HG03354 (cell line): ENCODE results near the gene VAV3.

Experiments used
- ATAC-seq: cut with Tn5 transposase; IDR thresholded peaks from one replicate; pipeline ENCODE4 v1.9.1; 2021; ENCODE audit warnings: mild to moderate bottlenecking; ENCODE audit not compliant: unreplicated experiment, poor library complexity, severe bottlenecking

The VAV3 gene

GRCh38 chr1:107570768-107571167 is 394.2 kb downstream of the VAV3 start:
- ATAC-seq, result no peak

- no peak for ATAC-seq
These were observed 401.5 kb downstream of the VAV3 start for GRCh38 chr1:107563441-107563840.

- ATAC-seq, result no peak
These were observed 405.1 kb downstream of the VAV3 start for GRCh38 chr1:107559881-107560280.

- no peak for ATAC-seq
These were observed 407.9 kb downstream of the VAV3 start for GRCh38 chr1:107557095-107557494.

GRCh38 chr1:107555578-107555977 is 409.4 kb downstream of the VAV3 start:
- no peak for ATAC-seq

GRCh38 chr1:107552781-107553180 is 412.2 kb downstream of the VAV3 start:
- no peak for ATAC-seq

GRCh38 chr1:107551456-107551855 is 413.5 kb downstream of the VAV3 start:
- no peak for ATAC-seq

- no peak for ATAC-seq
These were observed 414.6 kb downstream of the VAV3 start for GRCh38 chr1:107550358-107550757.

- no peak for ATAC-seq
These were observed 415.7 kb downstream of the VAV3 start for GRCh38 chr1:107549152-107549810.

GRCh38 chr1:107548276-107548675 is 416.7 kb downstream of the VAV3 start:
- ATAC-seq, result no peak

- no peak for ATAC-seq
These were observed 417.4 kb downstream of the VAV3 start for GRCh38 chr1:107547363-107548155.

- ATAC-seq, result no peak
These were observed 418.4 kb downstream of the VAV3 start for GRCh38 chr1:107546576-107546975.

- ATAC-seq, result no peak
These were observed 419.1 kb downstream of the VAV3 start for GRCh38 chr1:107545879-107546278.

- no peak for ATAC-seq
These were observed 419.9 kb downstream of the VAV3 start for GRCh38 chr1:107545056-107545577.

GRCh38 chr1:107544285-107544684 is 420.7 kb downstream of the VAV3 start:
- no peak for ATAC-seq

GRCh38 chr1:107541412-107541811 is 423.6 kb downstream of the VAV3 start:
- ATAC-seq, result no peak

- no peak for ATAC-seq
These were observed 426.5 kb downstream of the VAV3 start for GRCh38 chr1:107538502-107538901.

- no peak for ATAC-seq
These were observed 428.7 kb downstream of the VAV3 start for GRCh38 chr1:107536266-107536665.

GRCh38 chr1:107535091-107535490 is 429.9 kb downstream of the VAV3 start:
- peak; percentile 61 for ATAC-seq

- ATAC-seq, result no peak
These were observed 430.3 kb downstream of the VAV3 start for GRCh38 chr1:107534632-107535031.

- ATAC-seq, result no peak
These were observed 431.5 kb downstream of the VAV3 start for GRCh38 chr1:107533436-107533835.
